ENCODE results near the gene LSM4.

The LSM4 gene

DNA sequence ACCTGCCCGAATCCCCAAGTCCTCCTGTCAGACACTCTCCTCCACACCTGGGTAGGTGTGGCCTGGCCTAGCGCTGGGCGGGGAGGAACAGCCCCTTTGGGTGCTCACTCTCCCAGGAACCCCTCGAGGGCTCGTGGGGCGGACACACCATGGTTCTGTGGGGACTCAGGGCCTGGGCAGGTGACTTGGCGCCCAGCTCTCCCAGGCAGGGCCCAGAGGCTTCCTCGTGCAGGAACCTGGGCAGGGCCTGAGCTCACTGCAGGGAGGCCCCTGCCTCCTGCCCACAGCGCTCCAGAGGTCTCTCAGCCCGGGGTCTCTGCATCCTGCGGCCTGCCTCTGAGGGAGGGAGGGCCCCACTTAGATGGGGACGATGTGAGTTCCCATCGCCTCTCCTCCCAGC is 11.9 kb downstream of the LSM4 start:
- no peak for DNase-seq

DNA sequence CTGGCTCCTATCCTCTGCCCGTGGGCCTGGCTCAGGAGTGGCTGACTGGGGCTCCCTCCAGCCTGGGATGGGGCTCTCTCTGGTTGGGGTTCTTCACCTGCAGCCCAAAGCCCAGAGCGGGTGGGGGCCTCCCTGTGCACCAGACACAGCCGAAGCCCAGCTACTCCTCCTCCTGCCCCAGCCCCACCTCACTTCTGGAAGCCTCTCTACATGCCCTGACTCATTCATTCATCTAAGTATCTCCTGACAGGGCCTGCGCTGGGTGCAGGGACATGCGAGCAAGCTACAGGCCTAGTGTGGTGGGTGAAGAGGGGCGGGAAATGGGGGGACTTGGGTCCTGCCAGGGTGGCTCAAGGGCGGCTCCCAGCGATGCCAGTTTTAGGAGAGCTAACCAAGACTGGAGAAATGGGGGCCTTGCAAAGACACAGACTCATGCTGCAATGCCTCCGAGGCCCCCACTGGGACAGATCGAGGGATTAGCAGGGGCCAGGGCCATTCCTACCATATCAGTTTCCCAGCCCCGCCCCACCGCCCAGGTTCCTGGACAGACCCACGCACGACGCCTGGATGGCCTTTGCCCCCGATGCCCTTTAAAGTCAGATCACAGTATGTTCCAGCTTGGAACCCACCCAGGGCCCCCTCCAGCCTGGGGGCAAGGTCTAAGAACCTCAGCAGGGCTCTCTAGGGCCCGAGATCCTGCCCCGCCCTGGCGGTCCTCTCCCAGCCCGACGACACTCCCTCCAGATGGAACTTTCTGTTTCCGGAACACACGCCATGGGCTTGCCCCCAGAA is 12.6 kb downstream of the LSM4 start:
- no peak for DNase-seq

DNA sequence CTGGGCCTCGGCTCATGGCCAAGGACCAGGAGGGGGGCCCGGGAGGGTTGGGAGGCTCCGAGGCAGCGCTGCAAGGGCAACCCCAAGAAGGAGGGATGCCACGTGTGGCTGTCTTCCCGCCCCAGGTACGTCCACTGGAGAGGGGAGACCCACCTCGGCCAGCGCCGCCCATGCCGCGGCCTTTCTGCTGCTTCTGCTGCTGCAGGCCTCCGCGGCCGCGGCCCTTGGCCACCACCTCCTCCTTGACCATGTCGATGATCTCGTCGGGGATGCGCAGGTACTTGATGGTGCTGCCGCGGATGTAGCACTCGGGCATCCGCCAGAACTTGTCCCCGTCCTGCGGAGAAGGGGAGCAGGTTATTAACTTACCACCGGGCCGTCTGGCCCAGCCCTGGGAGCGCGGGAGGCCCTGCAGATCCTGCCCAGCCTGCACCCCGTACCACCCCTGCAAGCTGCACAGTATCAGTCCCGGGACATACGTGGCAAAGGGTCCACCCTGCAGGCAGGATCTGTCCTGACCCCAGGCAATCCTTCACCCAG is 13.3 kb downstream of the LSM4 start:
- DNase-seq: no peak

DNA sequence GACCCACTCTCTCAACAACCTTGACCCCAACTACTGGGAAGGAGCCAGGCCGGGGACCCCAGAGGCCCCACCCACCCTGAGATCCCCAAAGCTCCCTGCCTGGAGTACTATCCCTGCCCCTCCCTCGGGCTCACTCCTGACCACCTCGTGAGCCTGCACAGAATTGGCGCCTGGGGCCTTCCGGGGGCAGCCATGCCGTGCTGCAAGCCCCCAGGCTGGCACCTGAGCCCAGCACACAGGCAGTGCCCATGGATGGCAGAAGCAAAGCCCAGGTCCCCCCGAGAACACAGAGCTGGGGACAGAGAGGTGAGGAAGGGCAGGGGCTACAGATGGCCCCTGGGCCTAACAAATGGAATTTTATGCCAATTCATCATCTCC is 13.9 kb downstream of the LSM4 start:
- no peak for DNase-seq

DNA sequence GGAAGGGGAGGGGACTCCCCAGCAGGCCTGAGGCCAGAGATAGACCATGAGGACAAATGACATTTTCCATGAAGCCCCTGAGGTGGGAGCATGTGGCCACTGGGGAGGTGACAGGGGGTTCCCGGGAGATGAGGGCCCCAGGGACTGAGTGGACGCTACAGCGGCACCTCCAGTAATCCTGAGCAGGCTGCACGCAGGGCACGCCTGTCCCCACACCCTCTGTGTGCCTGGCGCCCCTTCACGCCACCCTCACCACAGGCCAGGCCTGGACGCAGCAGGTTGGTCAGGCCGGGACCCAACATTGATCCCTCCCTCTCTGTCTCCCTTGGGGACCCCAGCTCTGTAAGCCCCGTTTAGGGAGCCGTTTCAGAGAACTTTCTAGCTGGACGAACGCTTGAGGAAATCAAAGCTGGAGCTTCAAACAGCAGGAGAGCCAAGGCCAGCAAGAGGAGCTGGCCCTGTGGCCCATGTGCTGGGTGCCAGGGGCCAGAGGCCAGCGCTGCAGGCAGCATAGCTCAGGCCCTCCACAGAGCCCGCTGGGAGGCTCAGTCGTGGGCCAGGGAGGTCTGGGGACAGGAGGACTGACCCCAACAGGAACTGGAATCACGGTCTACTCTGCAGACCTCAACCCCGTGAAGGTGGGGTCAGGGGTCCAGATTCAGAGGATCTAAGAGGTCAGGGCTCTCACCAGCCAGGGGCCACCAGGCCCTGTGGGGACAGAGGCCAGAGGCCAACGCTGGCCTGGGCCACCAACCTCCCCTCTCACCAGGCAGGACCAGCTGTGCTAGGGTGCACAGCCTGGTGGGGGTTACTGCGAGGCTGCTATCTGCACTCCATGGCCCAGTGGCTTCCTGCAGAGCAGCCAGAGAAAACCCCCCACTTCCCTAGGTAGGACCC is 14.6 kb downstream of the LSM4 start:
- DNase-seq: no peak

DNA sequence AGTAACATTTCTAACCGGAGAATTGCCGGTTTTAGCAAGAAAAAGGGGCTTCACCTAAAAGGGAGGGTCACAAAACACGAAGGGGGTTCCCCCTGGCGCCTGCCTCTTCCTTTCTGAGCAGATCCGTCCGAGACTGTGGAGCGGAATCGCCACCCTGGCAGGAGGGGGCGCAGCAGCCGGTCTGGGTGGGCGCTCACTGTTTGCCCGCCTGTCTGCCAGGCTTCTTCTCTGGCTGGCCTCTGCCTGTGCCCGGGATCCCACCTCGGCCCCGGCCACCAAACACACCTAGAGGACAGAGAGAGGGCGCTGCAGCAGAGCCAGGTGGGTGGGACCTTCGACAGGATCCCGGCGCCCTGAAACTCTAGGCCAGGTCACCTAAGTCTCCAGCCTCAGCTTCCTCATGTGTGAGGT is 15.6 kb downstream of the LSM4 start:
- DNase-seq: no peak

DNA sequence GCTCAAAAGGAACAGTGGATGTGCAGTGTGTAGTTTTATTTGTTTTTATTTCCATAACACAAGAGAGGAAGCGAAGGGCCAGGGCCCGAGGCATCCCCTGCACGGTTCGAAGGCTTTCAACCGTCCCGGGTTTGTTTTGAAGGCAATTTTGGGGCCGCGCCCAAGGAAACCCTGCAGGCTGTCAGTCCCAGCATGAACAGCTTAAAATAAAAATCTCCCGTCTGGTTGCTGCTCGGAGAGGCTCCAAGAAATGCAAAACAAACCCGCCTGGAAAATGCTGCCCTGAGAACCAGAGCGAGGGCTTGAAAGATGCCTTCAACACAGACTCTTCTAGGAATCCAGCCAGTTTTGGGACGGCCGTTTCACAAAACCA is 16.0 kb downstream of the LSM4 start:
- no peak for DNase-seq

DNA sequence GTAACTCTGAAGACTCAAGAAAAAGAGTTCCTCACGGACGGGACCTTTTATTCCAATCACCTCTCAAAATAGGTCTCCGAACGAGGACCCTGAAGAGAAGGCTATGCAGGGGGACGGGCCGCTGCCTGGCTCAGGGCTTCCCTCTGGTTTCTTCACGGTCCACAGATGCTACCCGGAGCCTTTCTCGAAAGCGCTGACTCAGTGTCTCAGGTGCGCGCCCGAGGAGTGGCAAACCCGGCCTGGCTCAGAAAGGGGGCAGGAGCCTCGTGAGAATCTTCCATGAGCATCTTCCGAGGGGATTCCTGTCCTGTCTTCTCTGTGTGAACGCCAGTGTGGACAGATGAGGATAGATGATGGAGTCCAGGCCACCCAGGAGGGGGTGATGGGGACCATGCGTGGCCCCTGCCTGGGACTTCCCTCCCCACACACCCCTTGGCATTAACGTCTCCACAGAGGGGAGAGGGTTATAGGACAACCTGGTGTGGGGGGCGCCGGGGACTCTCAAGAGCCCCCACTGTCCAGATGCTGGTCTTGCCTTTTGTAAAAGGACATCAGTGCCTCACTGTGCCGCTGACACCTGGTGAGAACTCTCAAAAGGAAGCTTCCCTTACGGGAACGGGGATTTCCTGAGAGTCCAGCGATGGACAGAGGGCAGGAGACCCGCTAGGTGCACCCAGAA is 16.5 kb downstream of the LSM4 start:
- DNase-seq: no peak

DNA sequence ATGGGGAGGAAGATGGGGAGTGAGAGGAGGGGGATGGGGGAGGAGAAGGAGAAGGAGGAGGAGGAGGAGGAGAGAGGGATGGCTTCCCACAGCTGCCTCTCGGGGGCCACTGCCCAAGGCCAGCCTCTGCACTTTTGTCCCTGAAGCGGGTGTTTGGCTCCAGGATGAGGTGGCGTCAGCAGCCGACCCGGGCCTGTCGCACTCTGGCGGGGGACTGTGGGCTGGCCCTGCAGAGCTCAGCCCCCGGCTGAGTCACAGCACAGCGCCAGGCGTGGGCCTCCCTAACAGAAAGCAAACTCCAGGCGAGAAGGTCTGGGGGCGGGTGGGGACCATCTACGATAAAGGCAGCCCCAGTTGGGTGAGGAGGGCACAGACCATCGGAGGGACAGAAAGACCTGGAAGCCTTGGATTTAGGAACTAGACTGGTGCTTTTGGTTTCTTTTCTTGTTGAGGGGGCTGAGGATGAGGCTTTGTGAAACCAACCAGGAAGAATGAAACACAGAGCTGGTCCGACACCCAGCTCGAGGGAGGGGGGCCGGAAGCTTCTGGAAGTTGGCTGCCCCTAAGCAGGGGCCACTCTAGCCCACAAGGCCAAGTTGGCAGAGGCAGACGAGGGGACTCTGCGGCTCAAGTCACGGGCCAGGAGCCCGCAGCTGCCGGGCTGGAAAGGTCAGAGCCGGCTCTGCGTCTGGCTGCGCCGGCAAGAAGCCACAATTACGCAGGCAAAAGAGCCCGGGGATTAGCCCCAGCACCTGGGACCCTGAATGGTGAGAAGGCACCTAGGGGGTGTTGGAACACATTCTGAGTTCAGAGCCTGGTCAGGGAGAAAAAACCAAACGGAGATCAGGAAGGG is 18.2 kb downstream of the LSM4 start:
- peak; percentile 76 for DNase-seq

DNA sequence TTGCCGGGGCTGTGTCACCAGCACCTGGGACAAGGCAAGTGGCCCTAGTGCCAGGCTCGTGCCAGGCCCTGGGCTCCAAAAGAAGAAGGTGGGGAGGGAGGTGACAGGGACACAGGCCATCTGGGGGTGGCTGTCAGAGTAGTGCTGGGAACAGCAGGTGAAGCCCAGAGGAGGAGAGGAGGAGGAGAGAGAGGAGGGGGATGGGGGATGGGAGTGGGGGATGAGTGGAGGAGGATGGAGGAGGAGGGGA is 18.7 kb downstream of the LSM4 start:
- no peak for DNase-seq

DNA sequence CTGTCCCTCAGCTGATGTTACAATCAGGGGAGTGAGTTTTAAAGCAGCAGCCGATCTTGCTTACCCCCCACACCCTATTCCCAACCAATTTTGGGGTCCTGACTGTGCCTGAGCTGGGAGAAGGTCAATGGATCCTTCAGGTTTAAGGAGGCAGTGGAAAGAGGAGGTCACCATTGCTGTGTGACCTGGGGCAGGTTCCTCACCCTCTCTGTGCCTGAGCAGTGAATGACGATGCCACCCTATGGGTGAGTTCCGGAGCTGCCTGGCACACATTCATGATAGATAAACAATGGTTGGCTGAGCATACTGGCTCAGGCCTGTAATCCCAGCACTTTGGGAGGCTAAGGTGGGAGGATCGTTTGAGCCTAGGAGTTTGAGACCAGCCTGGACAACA is 21.2 kb downstream of the LSM4 start:
- DNase-seq: no peak

DNA sequence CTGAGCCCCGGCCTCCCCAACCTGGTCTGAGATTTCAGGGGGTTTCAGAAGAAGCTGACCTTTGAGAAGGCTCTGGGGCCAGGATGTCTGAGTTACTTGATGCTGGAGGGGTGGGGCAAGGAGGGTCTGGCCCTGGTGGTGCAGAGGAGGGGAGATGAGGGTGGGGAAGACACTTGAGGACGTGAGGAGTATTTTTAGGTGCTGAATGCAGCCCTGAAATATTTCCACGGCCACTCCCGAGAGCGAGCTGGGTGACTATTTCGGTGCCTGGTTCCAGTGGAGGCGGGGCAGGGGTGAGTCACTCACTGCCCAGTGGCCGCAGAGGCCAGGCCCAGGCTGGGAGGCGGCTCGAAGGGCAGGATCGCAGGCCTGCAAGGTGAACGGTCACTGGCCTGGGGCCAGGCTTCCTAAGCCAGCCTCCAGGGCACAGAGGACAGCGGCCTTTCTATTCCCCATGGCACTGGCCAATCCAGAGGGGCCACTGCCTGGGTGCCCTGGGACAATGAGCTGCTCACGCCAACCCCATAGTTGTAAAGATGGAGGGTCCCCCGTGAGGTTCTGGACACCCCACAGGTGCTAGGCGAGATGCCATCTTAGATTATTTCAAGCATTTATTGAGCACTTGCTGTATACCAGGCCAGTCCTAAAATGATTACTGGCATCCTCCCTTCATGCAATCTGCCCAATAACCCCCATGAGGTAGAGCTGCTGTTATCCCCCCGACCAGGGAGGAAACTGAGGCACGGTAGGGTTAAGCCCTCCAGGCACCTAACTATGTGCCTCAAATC is 21.8 kb downstream of the LSM4 start:
- DNase-seq: no peak

DNA sequence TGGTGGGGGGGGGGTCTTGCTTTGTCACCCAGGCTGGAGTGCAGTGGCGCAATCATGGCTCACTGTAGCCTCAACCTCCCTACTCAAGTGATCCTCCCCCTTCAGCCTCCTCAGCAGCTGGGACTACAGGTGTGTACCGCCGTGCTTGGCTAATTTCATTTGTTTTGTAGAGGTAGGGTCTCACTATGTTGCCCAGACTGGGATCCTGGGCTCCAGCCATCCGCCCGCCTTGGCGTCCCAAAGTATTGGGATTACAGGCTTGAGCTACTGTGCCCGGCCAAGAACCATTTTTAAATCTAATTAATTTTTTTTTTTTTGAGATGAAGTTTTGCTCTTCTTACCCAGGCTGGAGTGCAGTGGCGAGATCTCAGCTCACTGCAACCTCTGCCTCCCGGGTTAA is 23.2 kb downstream of the LSM4 start:
- no peak for DNase-seq

DNA sequence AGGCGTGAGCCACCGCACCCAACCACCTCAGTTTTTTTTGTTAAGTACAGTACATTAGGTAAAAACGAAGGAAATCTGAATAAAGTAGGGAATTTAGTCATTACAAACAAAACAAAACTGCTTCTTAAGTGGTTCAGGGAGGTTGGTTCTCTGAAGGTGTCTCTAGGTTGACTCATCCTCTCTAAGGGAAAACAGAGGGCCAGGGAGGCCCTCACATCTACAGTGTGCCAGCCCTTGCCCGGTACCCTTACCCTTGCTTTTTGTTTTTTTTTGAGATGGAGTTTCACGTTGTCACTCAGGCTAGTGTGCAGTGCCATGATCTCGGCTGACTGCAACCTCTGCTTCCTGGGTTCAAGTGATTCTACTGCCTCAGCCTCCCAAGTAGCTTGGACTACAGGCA is 24.3 kb downstream of the LSM4 start:
- DNase-seq: no peak

DNA sequence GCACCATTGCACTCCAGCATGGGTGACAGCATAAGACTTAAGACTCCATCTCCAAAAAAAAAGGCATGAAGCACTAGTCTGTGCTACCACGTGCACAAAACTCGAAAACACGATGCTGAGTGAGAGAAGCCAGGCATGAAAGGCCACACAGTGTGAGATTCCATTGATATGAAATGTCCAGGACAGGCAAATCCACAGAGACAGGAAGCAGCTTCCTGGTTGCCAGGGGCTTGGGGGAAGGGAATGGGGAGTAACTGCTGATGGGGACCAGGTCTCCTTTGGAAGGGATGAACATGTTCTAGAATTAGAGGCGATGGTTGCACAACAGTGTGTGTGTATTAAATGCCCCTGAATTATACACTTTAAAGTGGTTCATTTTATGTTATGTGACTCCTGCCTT is 25.6 kb downstream of the LSM4 start:
- DNase-seq: peak; percentile 56

DNA sequence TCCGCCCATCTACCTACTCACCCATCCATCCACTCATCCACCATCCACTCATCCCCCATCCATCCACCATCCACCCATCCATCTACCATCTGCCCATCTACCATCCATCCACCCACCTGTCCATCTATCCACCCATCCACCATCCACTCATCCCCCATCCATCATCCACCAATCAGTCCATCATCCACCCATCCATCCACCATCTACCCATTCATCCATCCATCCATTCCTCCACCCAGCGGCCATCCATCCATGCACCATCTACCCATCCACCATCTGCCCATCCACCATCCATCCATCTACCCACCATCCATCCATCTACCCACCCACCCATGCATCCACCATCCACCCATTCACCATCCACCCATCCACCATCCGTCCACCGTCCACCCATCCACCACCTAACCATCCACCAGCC is 27.8 kb downstream of the LSM4 start:
- no peak for DNase-seq

DNA sequence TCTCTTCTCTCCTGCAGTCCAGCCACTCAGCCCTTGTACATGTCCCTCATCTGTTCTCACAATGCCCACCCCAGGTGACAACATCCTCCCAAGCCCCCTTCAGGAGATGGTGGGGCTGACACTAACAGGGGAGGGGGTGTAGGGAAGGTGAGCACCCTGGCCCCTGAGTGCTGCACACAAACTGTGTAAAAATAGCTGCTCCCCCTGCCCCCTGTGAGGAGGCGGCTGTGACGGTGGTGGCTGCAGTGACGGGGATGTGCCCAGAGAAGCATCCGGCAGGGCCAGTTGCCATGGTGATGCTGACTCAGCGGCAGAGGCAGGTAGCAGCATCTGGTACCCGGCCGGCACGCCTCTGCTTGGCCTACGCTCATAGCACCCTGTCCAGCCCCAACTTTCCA is 28.4 kb downstream of the LSM4 start:
- DNase-seq: no peak

DNA sequence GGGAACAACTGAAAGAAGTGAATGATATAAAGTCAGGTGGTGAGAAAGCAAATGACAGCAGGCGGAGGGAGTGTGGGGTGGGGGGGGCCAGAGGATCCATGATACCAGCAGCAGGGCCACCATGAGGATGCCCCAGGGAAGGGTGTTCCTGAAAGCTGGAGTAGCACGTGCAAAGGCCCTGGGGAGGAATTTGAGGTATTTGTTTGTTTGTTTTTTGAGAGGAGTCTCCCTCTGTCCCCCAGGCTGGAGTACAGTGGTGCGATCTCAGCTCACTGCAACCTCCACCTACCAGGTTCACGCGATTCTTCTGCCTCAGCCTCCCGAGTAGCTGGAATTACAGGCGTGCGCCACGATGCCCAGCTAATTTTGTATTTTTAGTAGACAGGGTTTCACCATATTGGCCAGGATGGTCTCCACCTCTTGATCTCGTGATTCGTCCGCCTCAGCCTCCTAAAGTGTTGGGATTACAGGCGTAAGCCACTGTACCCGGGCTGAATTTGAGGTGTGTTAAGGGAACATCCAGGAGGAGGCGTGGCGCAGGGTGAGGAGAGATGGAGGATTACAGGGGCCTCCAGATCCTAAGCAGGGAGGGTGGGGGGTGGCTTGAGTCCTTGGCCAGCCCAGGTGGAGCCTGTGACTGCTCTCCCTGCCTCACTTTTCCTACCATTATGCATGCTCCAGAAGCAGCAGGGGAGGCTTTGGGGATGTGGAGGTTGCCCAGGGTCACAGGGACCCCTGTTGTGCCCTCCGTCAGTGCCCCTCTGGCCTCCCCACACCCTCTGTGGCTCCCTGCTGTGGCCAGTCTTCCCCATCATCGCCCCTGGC is 29.0 kb downstream of the LSM4 start:
- DNase-seq: no peak

DNA sequence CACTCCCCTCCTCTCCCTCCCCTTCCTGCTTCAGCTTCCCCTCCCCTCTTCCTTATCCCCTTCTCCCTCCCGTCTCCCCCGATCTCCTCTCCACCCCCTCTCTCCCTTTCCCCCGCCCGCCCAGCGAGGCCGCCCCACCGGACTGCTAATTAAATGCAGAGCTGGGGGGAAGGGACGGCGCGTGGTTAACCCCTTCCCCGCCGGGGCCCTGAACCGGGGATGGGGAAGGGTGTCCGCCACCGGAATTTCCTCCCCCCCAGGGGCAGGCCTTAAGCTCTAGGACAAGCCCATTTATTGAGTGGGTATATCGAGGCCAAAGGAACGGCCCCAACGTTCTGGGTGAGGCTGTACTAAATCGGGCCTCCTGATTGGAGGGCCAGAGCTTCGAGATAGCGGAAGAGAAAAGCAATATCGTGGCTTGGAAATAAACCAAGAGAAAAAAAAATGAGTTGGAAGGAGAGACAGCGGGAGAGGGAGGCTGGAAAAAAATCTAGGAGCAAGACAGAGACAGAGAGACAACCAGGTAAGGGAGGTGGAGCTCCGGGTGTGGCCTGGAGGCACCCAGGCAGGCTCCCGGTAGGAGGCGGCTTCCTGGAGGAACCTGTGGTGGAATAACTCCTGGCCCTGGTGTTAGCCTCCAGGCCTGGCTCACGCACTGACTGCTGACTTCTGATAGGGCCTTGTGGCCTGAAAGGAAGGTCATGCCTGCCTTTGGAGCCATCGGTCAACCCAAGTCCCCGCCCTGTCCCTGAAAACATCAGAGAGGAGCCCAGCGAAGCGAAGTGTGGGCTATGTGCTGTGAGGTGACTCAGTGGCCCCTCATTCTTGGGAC is 29.9 kb downstream of the LSM4 start:
- peak; percentile 90 for DNase-seq

DNA sequence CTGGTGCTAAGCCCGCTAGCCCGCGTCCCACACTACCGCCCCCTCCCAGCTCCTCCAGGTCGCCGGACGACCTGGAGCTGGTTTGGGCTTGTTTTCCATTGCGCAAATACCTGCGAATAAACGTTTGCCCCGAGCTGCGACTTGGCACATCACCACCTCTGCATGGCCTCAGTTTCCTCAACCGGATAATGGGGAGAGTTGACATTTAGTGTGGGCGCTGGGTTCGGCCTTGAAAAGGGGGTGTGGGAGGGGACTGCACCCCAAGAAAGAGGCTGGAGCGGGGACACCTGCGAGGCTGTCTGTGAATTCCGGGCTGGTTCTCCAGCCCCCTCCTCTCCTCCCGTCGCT is 30.4 kb downstream of the LSM4 start:
- DNase-seq: no peak

Measured in fibroblast of skin of abdomen (primary cell).